Fibroblast of the conjunctiva (primary cell): ENCODE data around the gene SNAP23.

ENCODE experiments used
- DNase-seq: peaks from one replicate; pipeline ENCODE4 v3.0.0-alpha.2; 2010; ENCODE audit warnings: low read depth

Gene SNAP23

DNA sequence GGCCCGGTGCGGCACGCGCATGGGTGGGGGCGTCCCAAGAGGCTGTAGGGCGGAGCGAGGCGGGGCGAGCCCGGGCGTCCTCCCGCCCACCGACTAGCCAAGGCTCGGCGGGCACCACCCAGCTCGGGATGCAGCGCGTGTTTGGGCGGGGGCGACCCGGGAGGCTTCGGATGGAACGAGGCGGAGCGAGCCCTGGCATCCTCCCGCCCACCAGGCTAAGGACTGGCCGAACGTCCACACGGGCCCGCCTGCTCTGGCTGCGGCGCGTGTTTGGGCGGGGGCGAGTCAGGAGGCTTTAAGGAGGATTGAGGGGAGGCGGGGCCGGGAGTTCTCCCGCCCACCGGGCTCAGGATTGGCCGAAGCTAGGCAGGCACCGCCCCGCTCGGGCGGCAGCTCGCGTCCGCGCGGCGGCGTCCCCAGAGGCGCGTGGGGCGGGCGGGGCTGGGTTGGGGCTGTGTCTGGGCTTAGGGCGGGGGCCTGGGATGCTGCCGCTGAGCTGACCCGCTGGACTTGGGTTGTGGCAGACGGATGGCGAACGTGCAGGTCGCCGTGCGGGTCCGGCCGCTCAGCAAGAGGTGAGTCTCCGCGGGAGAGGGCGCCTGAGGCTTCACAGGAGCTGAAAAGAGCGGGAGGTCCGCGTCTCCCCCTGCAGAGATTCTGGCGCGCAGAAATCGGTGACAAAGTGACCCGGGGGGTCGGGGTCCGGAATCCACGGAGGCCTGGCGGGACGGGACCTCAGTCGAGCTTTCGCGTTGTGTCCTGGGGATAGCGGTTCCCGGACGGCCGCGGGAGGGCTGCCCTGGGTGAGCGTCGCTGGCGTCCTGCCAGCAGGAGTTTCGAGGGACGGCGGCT is 80.0 kb downstream of the SNAP23 start, which contains the start of gene STARD9:
Gene STARD9 (plus strand): TSS at position 419 of the 852 bp plus-strand sequence. CDS start 110 bp downstream, at position 529.
- peak; percentile 98 for DNase-seq

GRCh38 chr15:42576040-42576594 is 80.7 kb downstream of the SNAP23 start:
- no peak for DNase-seq

DNA sequence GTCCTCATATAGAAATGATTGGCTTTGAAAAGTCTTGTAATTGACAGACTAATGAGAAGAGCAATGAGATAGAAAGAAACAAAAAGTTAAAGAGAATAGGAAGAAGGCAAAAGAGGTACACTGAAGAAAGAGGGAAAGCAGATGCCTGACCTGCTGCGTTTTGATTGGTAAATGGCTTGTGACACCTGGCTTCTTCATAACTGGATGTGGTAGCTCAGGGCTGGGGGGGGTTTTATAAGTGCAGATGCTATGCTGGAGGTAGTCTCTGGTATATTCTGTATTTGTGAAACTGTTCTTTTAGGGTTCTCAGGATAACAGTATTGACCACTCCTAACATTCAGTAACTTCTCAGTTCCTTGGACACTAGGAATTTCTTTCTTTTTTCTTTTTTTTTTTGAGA is 81.3 kb downstream of the SNAP23 start:
- no peak for DNase-seq

DNA sequence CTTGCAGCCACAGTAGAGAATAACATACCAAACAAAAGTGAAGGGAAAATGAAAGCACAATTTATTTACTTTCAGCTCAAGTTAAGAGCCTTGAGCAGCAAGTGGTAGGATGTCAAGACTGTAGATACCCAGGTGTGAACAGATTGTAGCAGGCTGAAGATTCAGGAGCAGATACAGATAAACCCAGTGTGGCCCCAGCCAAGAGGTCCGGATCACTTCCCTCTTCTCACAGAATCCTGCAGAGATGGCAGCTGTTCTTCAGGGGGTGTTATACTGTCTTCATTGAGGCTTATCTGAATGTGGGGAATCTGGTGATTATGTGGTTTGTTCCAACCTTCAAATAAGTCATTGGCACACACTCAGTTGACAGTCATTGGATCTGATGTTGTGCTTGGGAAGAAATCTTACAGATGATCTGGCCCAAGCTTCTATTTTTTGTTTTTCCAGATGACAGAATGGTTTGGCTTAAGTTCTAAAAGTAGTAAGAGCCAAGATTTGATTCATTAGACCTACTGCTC is 82.1 kb downstream of the SNAP23 start:
- peak; percentile 78 for DNase-seq

GRCh38 chr15:42578984-42579537 is 83.6 kb downstream of the SNAP23 start:
- DNase-seq, result no peak

DNA sequence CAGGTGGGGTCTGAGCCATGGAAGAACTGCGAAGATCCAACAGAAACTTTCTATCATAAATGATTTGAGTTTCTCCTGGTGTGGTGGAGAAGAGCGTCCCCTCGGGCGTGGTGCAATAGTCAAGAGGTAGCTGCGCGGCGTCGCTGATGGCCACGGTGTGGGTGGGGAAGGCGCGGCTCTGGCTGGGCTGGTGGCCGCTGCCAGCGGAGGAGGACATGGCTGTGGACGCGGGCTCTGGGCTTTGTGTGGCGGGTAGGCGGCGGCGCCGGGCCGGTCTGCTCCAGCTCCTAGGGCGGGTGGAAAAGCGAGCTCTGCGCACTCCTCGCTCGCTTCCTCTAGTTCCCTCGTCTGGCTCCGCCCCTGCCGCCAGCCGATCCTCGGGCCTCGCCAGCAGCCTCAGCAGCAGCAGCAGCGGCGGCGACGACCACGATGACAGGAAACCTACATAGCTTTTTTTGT is 85.9 kb downstream of the SNAP23 start:
- no peak for DNase-seq
